Activated naive CD4-positive, alpha-beta T cell treated with anti-CD3 and anti-CD28 coated beads, Interleukin-2, amount 10 ng/mL, durations not matched to agents 7 days and 5 days (primary cell): ENCODE measurements around the gene CPXM2.

Source experiments
- CTCF ChIA-PET: fragments of 350-600 bp; sonication (Branson Sonifier 250); formaldehyde crosslinking; loops from one replicate; lab custom pipeline; 2021; ENCODE audit warnings: antibody characterized with exemption; lab: Charles Lee
- DNase-seq: peaks from one replicate; pipeline ENCODE4 v3.0.0-alpha.2; 2020
- H3K27ac Mint-ChIP-seq: one replicate; pipeline ENCODE4 v1.8.0; 2021; ENCODE audit warnings: mild to moderate bottlenecking, moderate library complexity, mixed read lengths
- H3K27me3 Mint-ChIP-seq: one replicate; pipeline ENCODE4 v1.8.0; 2021; ENCODE audit warnings: mild to moderate bottlenecking, mixed read lengths
- H3K36me3 Mint-ChIP-seq: one replicate; pipeline ENCODE4 v1.8.0; 2021; ENCODE audit warnings: mixed read lengths
- H3K4me1 Mint-ChIP-seq: one replicate; pipeline ENCODE4 v1.8.0; 2021; ENCODE audit warnings: mixed read lengths
- H3K4me3 Mint-ChIP-seq: one replicate; pipeline ENCODE4 v1.8.0; 2021; ENCODE audit warnings: mild to moderate bottlenecking, moderate library complexity, mixed read lengths
- H3K9me3 Mint-ChIP-seq: one replicate; pipeline ENCODE4 v1.8.0; 2021; ENCODE audit warnings: mixed read lengths

CPXM2 gene

GRCh38 chr10:123703195-123703790 lies 188.3 kb downstream of the CPXM2 start:
- H3K9me3 Mint-ChIP-seq = no peaks in the 10 kb centered on the region
- CTCF ChIA-PET = no interaction called here
- no peak overlapping the region for H3K27ac Mint-ChIP-seq
- H3K27me3 Mint-ChIP-seq = no peaks in the 10 kb centered on the region
- H3K4me3 Mint-ChIP-seq = no peak overlapping the region
- H3K36me3 Mint-ChIP-seq = no peaks in the 10 kb centered on the region
- no peaks in the 10 kb centered on the region for H3K4me1 Mint-ChIP-seq
- no peak for DNase-seq
